OCI-LY7 (cell line): ENCODE data around the gene PATL1.

Experiments used
- CTCF ChIP-seq: fragments of 200-600 bp; sonication (generic); conservative IDR thresholded peaks from 2 replicates; pipeline ENCODE4 v1.5.1; 2014; ENCODE audit warnings: mild to moderate bottlenecking, antibody characterized with exemption, low read length, moderate library complexity, mixed read lengths
- EZH2phosphoT487 ChIP-seq: fragments of 200-600 bp; sonication (generic); IDR thresholded peaks from 2 replicates; pipeline ENCODE4 v1.6.1; 2018; ENCODE audit warnings: low read depth, borderline replicate concordance, mild to moderate bottlenecking, mixed run types, antibody characterized with exemption, low read length, moderate library complexity, mixed read lengths

- TF ChIP-seq CTCF (no peak), EZH2phosphoT487 (no peak)
Measured at GRCh38 chr11:59666969-59667368, 1.9 kb downstream of the PATL1 start.
